Body of pancreas (tissue), 4 donors: Measurements from ENCODE around the gene KLHL29. TPM values are rescaled to one million over a fixed set of nuclear protein-coding genes. Genes with fewer than 3 reads are reported as not detected.

Experiments used
- ATAC-seq: fragments of 150-250 bp; one replicate; pipeline ENCODE4 v1.9.1; 2016
- DNase-seq, 4 donors: peaks; one replicate each; pipeline ENCODE4 v3.0.0-alpha.2; 2019
- H3K27ac ChIP-seq, 4 donors: fragments of 200-600 bp; sonication (generic); 1 replicate in 3 of 4; 2 replicates in 1 of 4; pipeline versions ENCODE4 v1.5.1 to v1.6.1; 2016 to 2019; ENCODE audit warnings: mild to moderate bottlenecking in 1 of 4, mixed read lengths in 1 of 4, moderate library complexity in 1 of 4
- H3K27me3 ChIP-seq, 2 donors: fragments of 200-600 bp; sonication (generic); one replicate each; pipeline ENCODE4 v1.6.0; 2016; ENCODE audit warnings: mild to moderate bottlenecking in 1 of 2
- H3K36me3 ChIP-seq, 2 donors: fragments of 200-600 bp; sonication (generic); replicated peaks in 1 of 2; 2 replicates each; pipeline ENCODE4 v1.5.1; 2016; ENCODE audit warnings: low read depth in 2 of 2; ENCODE audit not compliant: insufficient read depth in 1 of 2
- H3K4me1 ChIP-seq: fragments of 200-600 bp; sonication (generic); one replicate; pipeline ENCODE4 v1.6.0; 2016
- H3K4me3 ChIP-seq, 2 donors: fragments of 200-600 bp; sonication (generic); 1 replicate in 1 of 2; 2 replicates in 1 of 2; pipeline ENCODE4 v1.5.1; 2016 to 2019
- H3K9me3 ChIP-seq, 3 donors: fragments of 200-600 bp; sonication (generic); 1 replicate in 2 of 3; 2 replicates in 1 of 3; pipeline ENCODE4 v1.5.1; 2016
- POLR2A ChIP-seq, 3 donors: fragments of 450-650 bp; IDR thresholded peaks; one replicate each; pipeline ENCODE4 v1.6.1; 2016; ENCODE audit warnings: antibody characterized with exemption in 3 of 3, mild to moderate bottlenecking in 2 of 3
- WGBS, 2 donors: methylation state at CpG; one replicate each; pipeline ENCODE4 v1.1.5; 2017; 5-methylcytosine and 5-hydroxymethylcytosine counted together
- intact Hi-C: fragments of 100-400 bp; cut with DNase I; formaldehyde crosslinking; loops from one replicate; pipeline ENCODE4 v1.15.1; 2023
- total RNA-seq, 2 donors: library from RNA; depleted of rRNA; stranded (reverse); fragments of >200 nt; gene quantifications; one replicate each; pipeline ENCODE4 v1.1.0, GENCODE V29; 2016
- TF ChIP-seq, protein P1 (sequence below), 7 experiments: fragments of 450-650 bp in 4 of 7; fragments of 200-600 bp in 3 of 7; sonication (generic) in 3 of 7; IDR thresholded peaks; one replicate each; pipeline ENCODE4 v1.5.1; 2016 to 2019; ENCODE audit warnings: antibody characterized with exemption in 7 of 7

The KLHL29 gene
- total RNA-seq, 2 donors from 2014 or later, result 4.0 to 4.4 TPM

DNA sequence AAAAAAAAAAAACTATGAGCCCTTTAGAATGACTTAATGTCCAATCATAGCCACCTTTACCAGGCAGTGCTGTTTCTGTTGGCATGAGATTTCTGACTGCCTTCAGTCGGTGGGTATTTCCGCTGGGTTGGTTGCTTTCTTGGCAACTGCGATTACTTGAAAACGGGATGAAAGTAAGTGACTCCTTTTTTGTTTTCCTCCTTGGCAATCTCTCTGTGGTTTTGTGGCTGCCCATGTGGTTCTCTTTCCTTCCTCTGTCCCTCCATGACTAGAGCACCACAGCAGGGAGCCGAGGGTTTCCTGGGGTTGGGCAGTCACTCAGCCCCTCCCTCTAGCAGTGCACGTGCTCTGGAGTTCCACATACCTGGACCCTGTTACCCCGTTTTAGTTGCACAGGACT lies 112.1 kb downstream of the KLHL29 start:
- 38 to 75% methylated on average over 7 of the region's 7 CpGs for WGBS, 2 donors
- Histone ChIP-seq H3K27ac (no peak overlapping the region), H3K4me1 (peaks cover 5% of the 10 kb centered on the region), H3K9me3 (no peaks in the 10 kb centered on the region), H3K27me3 (no peaks in the 10 kb centered on the region), H3K4me3 (no peak overlapping the region), H3K36me3 (no peaks in the 10 kb centered on the region)
- DNase-seq, result no peak
- TF ChIP-seq, protein P1, sequence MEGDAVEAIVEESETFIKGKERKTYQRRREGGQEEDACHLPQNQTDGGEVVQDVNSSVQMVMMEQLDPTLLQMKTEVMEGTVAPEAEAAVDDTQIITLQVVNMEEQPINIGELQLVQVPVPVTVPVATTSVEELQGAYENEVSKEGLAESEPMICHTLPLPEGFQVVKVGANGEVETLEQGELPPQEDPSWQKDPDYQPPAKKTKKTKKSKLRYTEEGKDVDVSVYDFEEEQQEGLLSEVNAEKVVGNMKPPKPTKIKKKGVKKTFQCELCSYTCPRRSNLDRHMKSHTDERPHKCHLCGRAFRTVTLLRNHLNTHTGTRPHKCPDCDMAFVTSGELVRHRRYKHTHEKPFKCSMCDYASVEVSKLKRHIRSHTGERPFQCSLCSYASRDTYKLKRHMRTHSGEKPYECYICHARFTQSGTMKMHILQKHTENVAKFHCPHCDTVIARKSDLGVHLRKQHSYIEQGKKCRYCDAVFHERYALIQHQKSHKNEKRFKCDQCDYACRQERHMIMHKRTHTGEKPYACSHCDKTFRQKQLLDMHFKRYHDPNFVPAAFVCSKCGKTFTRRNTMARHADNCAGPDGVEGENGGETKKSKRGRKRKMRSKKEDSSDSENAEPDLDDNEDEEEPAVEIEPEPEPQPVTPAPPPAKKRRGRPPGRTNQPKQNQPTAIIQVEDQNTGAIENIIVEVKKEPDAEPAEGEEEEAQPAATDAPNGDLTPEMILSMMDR (IDR thresholded peaks at IDR 0.05), result no peak
- TF ChIP-seq POLR2A (IDR thresholded peaks at IDR 0.05), result no peak
- intact Hi-C loops, result no loop called here
- ATAC-seq, result no peak

DNA sequence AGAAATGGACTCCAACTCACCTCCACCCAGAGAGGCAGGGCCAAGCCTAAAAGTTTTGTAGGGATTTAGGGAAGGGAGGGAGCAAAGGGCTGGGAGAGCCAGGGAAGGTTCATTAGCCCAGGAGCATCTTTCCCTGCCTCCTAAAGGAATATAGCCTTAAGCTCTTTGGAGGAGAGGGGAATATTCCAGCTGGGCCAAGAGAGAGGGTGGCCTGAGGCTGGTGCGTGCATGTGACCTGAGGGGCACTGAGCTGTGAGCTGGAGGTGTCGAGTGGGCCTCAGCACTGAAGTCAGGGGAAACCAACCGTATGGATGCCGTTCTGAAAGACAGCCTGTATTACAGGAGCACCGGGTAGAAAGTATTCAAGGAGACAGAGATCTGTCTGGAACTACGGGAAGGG lies 112.6 kb downstream of the KLHL29 start:
- no peaks in the 10 kb centered on the region for H3K9me3 ChIP-seq
- no peak for ATAC-seq
- intact Hi-C loops, result no loop called here
- TF ChIP-seq POLR2A (IDR thresholded peaks at IDR 0.05), result no peak
- TF ChIP-seq, protein P1 (IDR thresholded peaks at IDR 0.05), result no peak
- H3K4me1 ChIP-seq, result peaks cover 9% of the 10 kb centered on the region
- no peak overlapping the region for H3K27ac ChIP-seq
- 59 to 69% methylated on average over 6 of the region's 6 CpGs for WGBS, 2 donors
- H3K27me3 ChIP-seq, result no peaks in the 10 kb centered on the region
- DNase-seq, result no peak
- H3K4me3 ChIP-seq, result no peak overlapping the region
- no peaks in the 10 kb centered on the region for H3K36me3 ChIP-seq

DNA sequence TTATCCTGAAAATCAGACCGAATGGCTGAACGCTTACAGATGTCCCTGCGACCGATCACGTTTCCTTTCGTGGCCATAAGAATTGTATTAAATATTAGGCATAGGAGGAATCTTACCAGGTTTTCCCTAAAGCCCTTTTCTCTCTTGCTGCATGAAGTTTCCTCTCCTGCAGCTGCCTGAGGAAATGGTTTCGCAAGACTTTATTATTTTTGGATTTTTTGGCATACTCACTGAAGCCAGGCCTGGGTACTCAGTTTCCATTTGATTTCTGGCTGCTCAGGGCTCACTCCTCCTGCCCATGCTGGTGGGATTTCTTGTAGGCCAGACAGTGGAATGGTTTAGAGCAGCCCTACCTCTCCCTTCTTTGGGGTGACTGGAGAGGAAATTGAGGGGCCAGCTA lies 114.0 kb downstream of the KLHL29 start:
- Histone ChIP-seq H3K9me3 (no peaks in the 10 kb centered on the region), H3K27me3 (no peaks in the 10 kb centered on the region), H3K4me3 (no peak overlapping the region), H3K36me3 (no peaks in the 10 kb centered on the region), H3K4me1 (peaks cover 11% of the 10 kb centered on the region), H3K27ac (no peak overlapping the region)
- intact Hi-C loops, result no loop called here
- WGBS, 2 donors, result 78% methylated on average over 7 of the region's 7 CpGs
- TF ChIP-seq POLR2A (IDR thresholded peaks at IDR 0.05), result no peak
- TF ChIP-seq, protein P1 (IDR thresholded peaks at IDR 0.05), result no peak
- ATAC-seq (no peak), DNase-seq (no peak)

DNA sequence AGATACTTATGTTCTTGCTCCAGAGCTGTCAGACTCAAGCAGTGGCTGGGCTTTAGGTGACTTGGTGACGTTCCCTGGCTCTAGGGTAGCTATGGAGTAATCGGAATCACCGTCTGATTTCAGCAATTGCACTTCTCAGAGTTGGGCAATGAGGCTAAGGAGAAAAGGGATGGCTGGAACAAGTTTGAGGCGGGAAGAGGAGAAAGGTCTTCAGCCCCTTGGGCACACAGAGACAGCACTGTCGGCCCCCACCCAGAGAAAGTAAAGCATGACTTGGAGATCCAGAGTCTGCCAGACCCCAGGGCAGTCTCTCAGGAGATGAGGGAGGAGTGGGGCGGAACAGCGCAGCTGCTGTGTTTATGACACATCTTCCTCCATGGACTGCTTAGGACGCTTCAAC lies 114.5 kb downstream of the KLHL29 start:
- no peak for ATAC-seq
- H3K4me3 ChIP-seq, result no peak overlapping the region
- no peak for DNase-seq
- WGBS, 2 donors, result 78 to 81% methylated on average over 8 of the region's 8 CpGs
- TF ChIP-seq, protein P1 (IDR thresholded peaks at IDR 0.05), result no peak
- TF ChIP-seq POLR2A (IDR thresholded peaks at IDR 0.05), result no peak
- H3K36me3 ChIP-seq, result no peaks in the 10 kb centered on the region
- no peaks in the 10 kb centered on the region for H3K27me3 ChIP-seq
- peaks cover 11% of the 10 kb centered on the region for H3K4me1 ChIP-seq
- H3K9me3 ChIP-seq, result no peaks in the 10 kb centered on the region
- intact Hi-C loops, result no loop called here
- no peak overlapping the region for H3K27ac ChIP-seq

DNA sequence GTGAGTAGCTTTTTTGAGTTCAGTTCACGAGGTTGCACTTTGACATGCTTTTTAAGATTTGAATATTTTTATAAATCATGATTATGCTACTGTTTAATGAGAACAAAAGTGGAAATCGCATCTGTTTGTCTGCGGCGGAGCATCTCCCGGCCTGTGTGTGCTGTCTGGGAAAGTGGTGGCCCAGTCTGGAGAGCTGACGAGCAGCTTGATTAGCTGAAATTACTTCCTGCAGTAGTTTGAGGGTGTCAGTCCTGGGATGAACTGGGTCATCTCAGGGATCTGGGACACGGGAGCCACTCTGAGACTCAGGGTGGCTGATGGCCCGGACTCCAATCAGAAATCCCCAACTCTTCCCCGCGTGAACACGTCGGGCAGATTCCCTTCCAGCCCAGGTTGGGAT lies 115.9 kb downstream of the KLHL29 start:
- H3K27me3 ChIP-seq, result no peaks in the 10 kb centered on the region
- TF ChIP-seq, protein P1 (IDR thresholded peaks at IDR 0.05), result no peak
- no peak for TF ChIP-seq POLR2A (IDR thresholded peaks at IDR 0.05)
- no peaks in the 10 kb centered on the region for H3K9me3 ChIP-seq
- H3K36me3 ChIP-seq, result no peaks in the 10 kb centered on the region
- H3K27ac ChIP-seq, result no peak overlapping the region
- intact Hi-C loops, result no loop called here
- H3K4me3 ChIP-seq, result no peak overlapping the region
- H3K4me1 ChIP-seq, result peaks cover 11% of the 10 kb centered on the region
- ATAC-seq (no peak), DNase-seq (no peak)
- WGBS, 2 donors, result 81 to 84% methylated on average over 12 of the region's 12 CpGs
